ENCODE results near the gene MAPK1.

- TF ChIP-seq CTCF (IDR thresholded peaks at IDR 0.05; ENCODE audit: extremely low read depth in 1 of 2, insufficient read depth in 1 of 2, low read depth in 1 of 2, low read length in 2 of 2) (no peak), POLR2A (IDR thresholded peaks at IDR 0.05; ENCODE audit: low read depth, low read length) (no peak)
These were observed 66.7 kb downstream of the MAPK1 start for GRCh38 chr22:21800552-21801303.

Data from endothelial cell of umbilical vein (primary cell).